T-cell (primary cell): Measurements from ENCODE around the gene SUSD6. TPM values are rescaled to one million over a fixed set of nuclear protein-coding genes. Genes with fewer than 3 reads are reported as not detected.
A peak's percentile ranks its signal among the peaks of the same experiment; 100 is the strongest.

Source experiments
- ATAC-seq, 4 experiments: fragments of 200-7000 bp in 3 of 4; fragments of 150-1000 bp in 1 of 4; cut with Tn5 transposase; replicated peaks in 1 of 4; 1 replicate in 3 of 4; 2 replicates in 1 of 4; pipeline ENCODE4 v1.10.0; 2021; ENCODE audit warnings: moderate library complexity in 3 of 4, mild to moderate bottlenecking in 2 of 4, moderate number of reproducible peaks in 1 of 4
- CTCF ChIA-PET, 2 donors: fragments of 300-600 bp; sonication (Branson Sonifier 250); formaldehyde crosslinking; loops; one replicate each; lab custom pipeline; 2022; ENCODE audit warnings: antibody characterized with exemption in 2 of 2; lab: Charles Lee
- POLR2A ChIA-PET, 2 donors: fragments of 300-600 bp; sonication (Branson Sonifier 250); formaldehyde crosslinking; loops; one replicate each; lab custom pipeline; 2022; ENCODE audit warnings: antibody characterized with exemption in 2 of 2; lab: Charles Lee
- DNase-seq, 35 experiments: peaks; one replicate each; pipeline versions ENCODE4 v3.0.0 to v3.0.0-alpha.2; 2013 to 2023
- H3K27ac ChIP-seq: one replicate; pipeline ENCODE4 v1.5.1; 2013; ENCODE audit warnings: low read length
- H3K27me3 ChIP-seq, 2 experiments: replicated peaks in 1 of 2; 1 replicate in 1 of 2; 2 replicates in 1 of 2; pipeline versions ENCODE4 v1.6.1 to v1.7.0; 2013; ENCODE audit warnings: low read length in 1 of 2, mixed read lengths in 1 of 2; ENCODE audit not compliant: control insufficient read depth in 2 of 2, insufficient read depth in 2 of 2; ENCODE audit errors: extremely low read depth in 1 of 2
- H3K36me3 ChIP-seq, 2 donors: 1 replicate in 1 of 2; 2 replicates in 1 of 2; pipeline versions ENCODE4 v1.6.1 to v1.7.0; 2013; ENCODE audit warnings: low read length in 1 of 2; ENCODE audit not compliant: control insufficient read depth in 2 of 2, insufficient read depth in 1 of 2; ENCODE audit errors: extremely low read depth in 1 of 2
- H3K4me1 ChIP-seq, 2 experiments: 1 replicate in 1 of 2; 2 replicates in 1 of 2; pipeline versions ENCODE4 v1.6.1 to v1.7.0; 2013; ENCODE audit warnings: low read length in 2 of 2, mixed read lengths in 1 of 2; ENCODE audit not compliant: insufficient read depth in 2 of 2, control insufficient read depth in 1 of 2; ENCODE audit errors: extremely low read depth in 1 of 2
- H3K4me3 ChIP-seq, 2 donors: 1 replicate in 1 of 2; 2 replicates in 1 of 2; pipeline versions ENCODE4 v1.5.1 to v1.7.0; 2013; ENCODE audit warnings: mild to moderate bottlenecking in 2 of 2, low read length in 1 of 2, moderate library complexity in 1 of 2; ENCODE audit not compliant: control insufficient read depth in 1 of 2; ENCODE audit errors: extremely low read depth in 1 of 2
- H3K9me3 ChIP-seq: 2 replicates; pipeline ENCODE4 v1.7.0; 2013
- H3K27ac Mint-ChIP-seq, 2 donors: one replicate each; pipeline ENCODE4 v1.8.0; 2020 to 2021; ENCODE audit warnings: mild to moderate bottlenecking in 2 of 2, mixed read lengths in 2 of 2
- H3K27me3 Mint-ChIP-seq, 2 donors: one replicate each; pipeline ENCODE4 v1.8.0; 2021 to 2022; ENCODE audit warnings: mixed read lengths in 2 of 2
- H3K36me3 Mint-ChIP-seq: one replicate; pipeline ENCODE4 v1.8.0; 2021; ENCODE audit warnings: mixed read lengths
- H3K4me1 Mint-ChIP-seq, 3 donors: one replicate each; pipeline ENCODE4 v1.8.0; 2020 to 2022; ENCODE audit warnings: mixed read lengths in 3 of 3, mild to moderate bottlenecking in 1 of 3
- H3K4me3 Mint-ChIP-seq, 3 donors: one replicate each; pipeline ENCODE4 v1.8.0; 2020 to 2022; ENCODE audit warnings: mild to moderate bottlenecking in 3 of 3, mixed read lengths in 3 of 3, moderate library complexity in 3 of 3
- H3K9me3 Mint-ChIP-seq, 3 donors: one replicate each; pipeline ENCODE4 v1.8.0; 2020 to 2022; ENCODE audit warnings: mixed read lengths in 3 of 3
- WGBS: methylation state at CpG from one replicate; pipeline ENCODE4 v1.1.5; 2013; ENCODE audit warnings: missing lambda C conversion rate; ENCODE audit not compliant: insufficient coverage; 5-methylcytosine and 5-hydroxymethylcytosine counted together
- total RNA-seq, 35 experiments: library from RNA in 6 of 35; stranded (reverse) in 6 of 35; fragments of 120-200 nt in 1 of 35; gene quantifications; one replicate each; pipeline versions ENCODE4 v1.2.1 to v1.2.4 and lab custom pipeline; 2013 to 2026

The SUSD6 gene
- total RNA-seq, 5 donors from 2014 or later (not counting 1 experiment from before 2014, with no cell fraction given) = 53.5 to 75.5 (median 60.4) TPM

- CTCF ChIA-PET = interaction anchor here in 1 of 2 donors (0.7 kb wide), 1 partner anchor 16 kb away, joined by 3 read pairs; no protein-coding TSS in a partner anchor
- Mint-ChIP-seq H3K9me3 (no peaks in the 10 kb centered on the region), H3K4me1 (peaks cover 95 to 98% (median 96%) of the 10 kb centered on the region in 3 donors), H3K4me3 (peak overlapping the region; percentile 17 to 97 (median 44)), H3K27me3 (no peaks in the 10 kb centered on the region), H3K36me3 (no peaks in the 10 kb centered on the region), H3K27ac (peak overlapping the region; percentile 97 to 100)
- no peaks in the 10 kb centered on the region for H3K36me3 ChIP-seq
- H3K27me3 ChIP-seq = no peaks in the 10 kb centered on the region
- 62% methylated on average over 3 of the region's 5 CpGs for WGBS
- H3K4me3 ChIP-seq = no peak overlapping the region
- POLR2A ChIA-PET = no interaction called here
- H3K27ac ChIP-seq = peak overlapping the region; percentile 86
- DNase-seq = no peak
- no peaks in the 10 kb centered on the region for H3K9me3 ChIP-seq
- no peak for ATAC-seq
- peaks cover 60 to 70% of the 10 kb centered on the region in 2 experiments for H3K4me1 ChIP-seq
These were observed 8.8 kb downstream of the SUSD6 start for GRCh38 chr14:69620211-69620611.

GRCh38 chr14:69620981-69621380 lies 9.6 kb downstream of the SUSD6 start:
- Histone ChIP-seq H3K9me3 (no peaks in the 10 kb centered on the region), H3K27ac (peak overlapping the region; percentile 86), H3K27me3 (no peaks in the 10 kb centered on the region), H3K36me3 (no peaks in the 10 kb centered on the region), H3K4me3 (no peak overlapping the region), H3K4me1 (peaks cover 61 to 68% of the 10 kb centered on the region in 2 experiments)
- H3K27me3 Mint-ChIP-seq = no peaks in the 10 kb centered on the region
- WGBS = no CpG with 5 or more reads among the region's 2 CpGs
- H3K27ac Mint-ChIP-seq = peak overlapping the region; percentile 97 to 100
- peak overlapping the region in 2 of 3 donors; percentile 15 to 97 for H3K4me3 Mint-ChIP-seq
- no peak for ATAC-seq
- CTCF ChIA-PET = interaction anchor here in 1 of 2 donors (0.9 kb wide), 1 partner anchor 28 kb away, joined by 3 read pairs; no protein-coding TSS in a partner anchor
- DNase-seq = no peak
- POLR2A ChIA-PET = no interaction called here
- H3K9me3 Mint-ChIP-seq = no peaks in the 10 kb centered on the region
- no peaks in the 10 kb centered on the region for H3K36me3 Mint-ChIP-seq
- peaks cover 95 to 98% (median 96%) of the 10 kb centered on the region in 3 donors for H3K4me1 Mint-ChIP-seq

- CTCF ChIA-PET = interaction anchor here in 1 of 2 donors (0.9 kb wide), 1 partner anchor 11 kb away, joined by 3 read pairs; no protein-coding TSS in a partner anchor
- POLR2A ChIA-PET = interaction anchor here (0.6 to 1.0 kb wide), 4 partner anchors 9 to 179 kb away, joined by 3 to 6 read pairs (median 3); no protein-coding TSS in a partner anchor
- Mint-ChIP-seq H3K4me1 (peaks cover 90 to 96% (median 91%) of the 10 kb centered on the region in 3 donors), H3K36me3 (no peaks in the 10 kb centered on the region), H3K9me3 (no peaks in the 10 kb centered on the region), H3K4me3 (peak overlapping the region in 1 of 3 donors; percentile 28), H3K27me3 (no peaks in the 10 kb centered on the region), H3K27ac (peak overlapping the region; percentile 59 to 71)
- H3K4me3 ChIP-seq = no peak overlapping the region
- no CpG with 5 or more reads among the region's 4 CpGs for WGBS
- DNase-seq (no peak), ATAC-seq (no peak)
- no peak overlapping the region for H3K27ac ChIP-seq
- no peaks in the 10 kb centered on the region for H3K9me3 ChIP-seq
- no peaks in the 10 kb centered on the region for H3K27me3 ChIP-seq
- peaks cover 44 to 68% of the 10 kb centered on the region in 2 experiments for H3K4me1 ChIP-seq
- no peaks in the 10 kb centered on the region for H3K36me3 ChIP-seq
These were observed 12.7 kb downstream of the SUSD6 start for GRCh38 chr14:69624136-69624535.

- peak overlapping the region; percentile 90 to 91 for H3K27ac Mint-ChIP-seq
- no peaks in the 10 kb centered on the region for H3K36me3 Mint-ChIP-seq
- H3K4me1 ChIP-seq = peaks cover 44 to 68% of the 10 kb centered on the region in 2 experiments
- peaks cover 90 to 96% (median 91%) of the 10 kb centered on the region in 3 donors for H3K4me1 Mint-ChIP-seq
- peak; percentile 88 to 96 (median 93) for ATAC-seq
- 0% methylated on average over 4 of the region's 11 CpGs for WGBS
- H3K27ac ChIP-seq = peak overlapping the region; percentile 89
- no peaks in the 10 kb centered on the region for H3K27me3 ChIP-seq
- ChIA-PET POLR2A (interaction anchor here (0.6 to 0.7 kb wide), 2 partner anchors 14 to 47 kb away, joined by 3 read pairs; partner anchors contain the start of gene SUSD6 (in 1 of the 2)), CTCF (interaction anchor here (0.6 to 1.9 kb wide), 8 partner anchors 9 to 79 kb away, joined by 3 to 5 read pairs (median 4); no protein-coding TSS in a partner anchor)
- peak overlapping the region; percentile 63 to 83 (median 63) for H3K4me3 Mint-ChIP-seq
- no peaks in the 10 kb centered on the region for H3K27me3 Mint-ChIP-seq
- no peaks in the 10 kb centered on the region for H3K36me3 ChIP-seq
- H3K4me3 ChIP-seq = peak overlapping the region; percentile 23 to 25
- DNase-seq = peak; percentile 32 to 76 (median 63)
- H3K9me3 ChIP-seq = no peaks in the 10 kb centered on the region
- H3K9me3 Mint-ChIP-seq = no peaks in the 10 kb centered on the region
These were observed 14.1 kb downstream of the SUSD6 start for GRCh38 chr14:69625299-69626131.

- CTCF ChIA-PET = interaction anchor here in 1 of 2 donors (0.6 to 1.9 kb wide), 5 partner anchors 9 to 484 kb away, joined by 3 to 4 read pairs (median 3); no protein-coding TSS in a partner anchor
- no peaks in the 10 kb centered on the region for H3K9me3 Mint-ChIP-seq
- H3K4me3 ChIP-seq = peak overlapping the region; percentile 23 to 25
- H3K27me3 ChIP-seq = no peaks in the 10 kb centered on the region
- no peaks in the 10 kb centered on the region for H3K36me3 ChIP-seq
- H3K4me3 Mint-ChIP-seq = peak overlapping the region; percentile 63 to 83 (median 63)
- ATAC-seq (no peak), DNase-seq (no peak)
- POLR2A ChIA-PET = interaction anchor here in 1 of 2 donors (0.6 kb wide), 1 partner anchor 47 kb away, joined by 3 read pairs; no protein-coding TSS in a partner anchor
- WGBS = 51% methylated on average over 2 of the region's 5 CpGs
- peaks cover 43 to 67% of the 10 kb centered on the region in 2 experiments for H3K4me1 ChIP-seq
- peak overlapping the region; percentile 89 for H3K27ac ChIP-seq
- no peaks in the 10 kb centered on the region for H3K27me3 Mint-ChIP-seq
- peak overlapping the region; percentile 90 to 91 for H3K27ac Mint-ChIP-seq
- H3K9me3 ChIP-seq = no peaks in the 10 kb centered on the region
- H3K4me1 Mint-ChIP-seq = peaks cover 89 to 96% (median 90%) of the 10 kb centered on the region in 3 donors
- H3K36me3 Mint-ChIP-seq = no peaks in the 10 kb centered on the region
These were observed 14.7 kb downstream of the SUSD6 start for GRCh38 chr14:69626132-69626500.
